Coronary artery (tissue), 2 donors: Measurements from ENCODE around the gene CALY.

ENCODE experiments used
- DNase-seq: peaks from one replicate; pipeline ENCODE4 v3.0.0-alpha.2; 2017; ENCODE audit warnings: low spot score
- H3K27ac ChIP-seq, 2 donors: fragments of 200-600 bp; sonication (generic); one replicate each; pipeline ENCODE4 v1.5.1; 2016 to 2019
- H3K4me3 ChIP-seq: fragments of 200-600 bp; sonication (generic); 2 replicates; pipeline ENCODE4 v1.5.1; 2016; ENCODE audit warnings: mild to moderate bottlenecking, moderate library complexity
- TF ChIP-seq, protein P1 (sequence below): fragments of 200-600 bp; sonication (generic); IDR thresholded peaks from one replicate; pipeline ENCODE4 v1.5.1; 2019; ENCODE audit warnings: antibody characterized with exemption

Gene CALY

GRCh38 chr10:133365461-133366129 lies 28.9 kb upstream of the CALY start:
- Histone ChIP-seq H3K4me3 (no peak overlapping the region), H3K27ac (no peak overlapping the region)
- DNase-seq, result no peak
- TF ChIP-seq, protein P1, sequence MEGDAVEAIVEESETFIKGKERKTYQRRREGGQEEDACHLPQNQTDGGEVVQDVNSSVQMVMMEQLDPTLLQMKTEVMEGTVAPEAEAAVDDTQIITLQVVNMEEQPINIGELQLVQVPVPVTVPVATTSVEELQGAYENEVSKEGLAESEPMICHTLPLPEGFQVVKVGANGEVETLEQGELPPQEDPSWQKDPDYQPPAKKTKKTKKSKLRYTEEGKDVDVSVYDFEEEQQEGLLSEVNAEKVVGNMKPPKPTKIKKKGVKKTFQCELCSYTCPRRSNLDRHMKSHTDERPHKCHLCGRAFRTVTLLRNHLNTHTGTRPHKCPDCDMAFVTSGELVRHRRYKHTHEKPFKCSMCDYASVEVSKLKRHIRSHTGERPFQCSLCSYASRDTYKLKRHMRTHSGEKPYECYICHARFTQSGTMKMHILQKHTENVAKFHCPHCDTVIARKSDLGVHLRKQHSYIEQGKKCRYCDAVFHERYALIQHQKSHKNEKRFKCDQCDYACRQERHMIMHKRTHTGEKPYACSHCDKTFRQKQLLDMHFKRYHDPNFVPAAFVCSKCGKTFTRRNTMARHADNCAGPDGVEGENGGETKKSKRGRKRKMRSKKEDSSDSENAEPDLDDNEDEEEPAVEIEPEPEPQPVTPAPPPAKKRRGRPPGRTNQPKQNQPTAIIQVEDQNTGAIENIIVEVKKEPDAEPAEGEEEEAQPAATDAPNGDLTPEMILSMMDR, result no peak

GRCh38 chr10:133364645-133365431 lies 28.1 kb upstream of the CALY start:
- Histone ChIP-seq H3K27ac (no peak overlapping the region), H3K4me3 (no peak overlapping the region)
- TF ChIP-seq, protein P1, result no peak
- DNase-seq, result no peak

DNA sequence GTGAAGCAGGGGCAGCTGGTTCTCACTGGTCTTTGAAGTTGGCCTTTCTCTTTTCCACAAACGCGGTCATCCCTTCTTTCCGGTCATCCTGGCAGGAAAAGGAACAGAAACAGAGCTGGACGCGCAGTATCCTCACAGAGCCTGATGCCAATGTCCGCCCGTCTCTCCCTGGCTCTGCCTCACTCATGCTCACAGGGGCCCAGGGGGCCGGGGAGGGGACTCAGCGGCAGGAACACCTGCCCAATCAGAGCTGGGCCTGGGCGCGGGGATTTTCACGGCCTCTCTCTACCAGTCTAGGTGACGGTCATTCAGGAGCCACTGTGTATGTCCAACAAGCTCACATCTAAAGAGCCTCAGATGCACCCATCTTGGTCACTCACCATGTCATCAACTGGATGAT lies 26.1 kb upstream of the CALY start:
- no peak for DNase-seq
- no peak overlapping the region for H3K4me3 ChIP-seq
- TF ChIP-seq, protein P1, result no peak
- no peak overlapping the region for H3K27ac ChIP-seq

DNA sequence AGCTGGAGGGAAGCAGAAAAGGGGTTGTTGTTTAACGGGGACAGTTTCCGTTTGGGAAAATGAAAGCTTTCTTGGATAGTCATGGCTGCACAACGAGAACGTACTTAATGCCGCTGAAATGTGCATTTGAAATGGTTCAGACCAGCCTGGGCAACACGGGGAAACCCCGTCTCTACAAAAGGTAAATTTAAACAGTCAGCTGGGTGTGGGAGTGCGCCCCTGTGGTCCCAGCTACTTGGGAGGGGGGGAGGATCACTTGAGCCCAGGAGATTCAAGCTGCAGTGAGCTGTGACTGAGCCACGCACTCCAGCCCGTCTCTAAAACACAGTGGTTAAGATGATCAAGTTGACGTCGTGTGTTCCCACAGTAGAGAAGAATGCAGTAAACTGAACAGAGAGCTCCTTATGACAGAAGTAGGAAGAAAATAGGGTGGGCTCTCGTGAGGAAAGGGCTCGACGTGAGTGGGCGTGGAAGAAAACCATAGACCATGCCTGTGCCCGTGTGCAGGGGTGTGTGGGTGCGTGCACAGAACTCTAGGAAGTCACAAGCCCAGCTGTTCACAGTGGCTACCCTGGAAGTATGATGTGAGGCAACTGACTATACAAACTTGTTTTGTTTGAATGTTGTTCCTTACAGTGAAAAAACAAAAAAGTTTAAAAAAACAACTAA lies 25.2 kb upstream of the CALY start:
- DNase-seq, result no peak

DNA sequence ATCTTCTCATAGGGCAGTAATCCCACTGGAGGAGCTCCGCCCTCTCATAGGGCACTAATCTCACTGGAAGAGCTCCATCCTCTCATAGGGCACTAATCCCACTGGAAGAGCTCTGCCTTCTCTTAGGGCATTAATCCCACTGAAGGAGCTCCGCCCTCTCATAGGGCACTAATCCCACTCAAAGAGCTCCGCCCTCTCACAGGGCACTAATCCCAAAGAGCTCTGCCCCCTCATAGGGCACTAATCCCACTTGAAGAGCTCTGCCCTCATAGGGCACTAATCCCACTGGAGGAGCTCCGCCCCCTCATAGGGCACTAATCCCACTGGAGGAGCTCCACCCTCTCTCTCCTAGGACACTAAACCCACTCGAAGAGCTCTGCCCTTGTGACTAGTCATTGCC lies 24.5 kb upstream of the CALY start:
- no peak overlapping the region for H3K27ac ChIP-seq
- TF ChIP-seq, protein P1, result no peak
- H3K4me3 ChIP-seq, result no peak overlapping the region

More for the DNA sequence above, 25.2 kb upstream of the CALY start:
- no peak overlapping the region for H3K27ac ChIP-seq
- TF ChIP-seq, protein P1, result no peak
- no peak overlapping the region for H3K4me3 ChIP-seq

DNA sequence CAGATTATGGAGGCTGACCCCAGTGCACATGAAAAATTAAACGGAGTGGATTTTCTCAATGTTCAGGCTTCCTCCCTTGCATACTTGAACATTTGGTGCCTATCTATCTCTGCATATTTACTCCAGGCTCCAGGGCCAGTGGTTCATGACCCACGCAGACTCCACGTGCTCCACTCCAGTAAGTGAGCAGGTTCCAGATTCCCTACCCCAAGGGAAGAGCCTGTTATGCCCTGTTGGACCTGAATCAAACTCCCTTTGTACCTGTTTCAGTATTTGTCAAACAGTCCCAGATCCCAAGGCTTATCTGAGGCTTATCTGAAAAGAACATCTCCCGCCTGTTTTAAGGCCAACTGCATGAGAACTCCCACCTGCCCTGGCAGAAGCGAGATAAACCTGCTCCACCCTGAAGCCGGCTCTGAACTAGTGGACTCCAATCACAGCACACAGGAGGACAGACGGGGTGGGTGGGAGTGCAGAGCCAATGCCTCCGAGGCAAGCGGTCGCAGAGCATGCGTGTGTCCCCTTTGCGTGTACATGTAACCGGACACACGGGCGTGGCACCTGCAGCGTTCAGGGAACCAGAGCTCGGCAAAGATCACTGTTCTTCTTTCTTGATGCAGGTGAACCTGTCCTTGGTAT lies 23.4 kb upstream of the CALY start:
- Histone ChIP-seq H3K4me3 (no peak overlapping the region), H3K27ac (no peak overlapping the region)
- TF ChIP-seq, protein P1, result no peak
- no peak for DNase-seq

More for the DNA sequence above, 24.5 kb upstream of the CALY start:
- no peak for DNase-seq
